HFF-Myc (cell line): ENCODE measurements around the gene CDH1.
"Not testable (repeated sequence)": the region's sequence is repeated elsewhere in the genome, so short reads cannot be mapped to it uniquely, and the experiment has no call there.

Experiments
- DNase-seq: peaks from one replicate; pipeline ENCODE4 v3.0.0-alpha.2; 2011; ENCODE audit warnings: low read depth; ENCODE audit errors: extremely low read depth
- H3K4me3 ChIP-seq: replicated peaks from 2 replicates; pipeline ENCODE4 v1.5.1; 2011; ENCODE audit warnings: low read depth, mild to moderate bottlenecking, control low read depth, low read length
- CTCF ChIP-seq: IDR thresholded peaks from 2 replicates; pipeline ENCODE4 v1.5.1; 2012; ENCODE audit warnings: mild to moderate bottlenecking, low read depth, low read length, control low read depth; ENCODE audit errors: missing control alignments

The CDH1 gene

GRCh38 chr16:68784721-68785120 is 47.6 kb downstream of the CDH1 start:
- no peak for DNase-seq
- H3K4me3 ChIP-seq, result no peak overlapping the region
- no peak for TF ChIP-seq CTCF

DNA sequence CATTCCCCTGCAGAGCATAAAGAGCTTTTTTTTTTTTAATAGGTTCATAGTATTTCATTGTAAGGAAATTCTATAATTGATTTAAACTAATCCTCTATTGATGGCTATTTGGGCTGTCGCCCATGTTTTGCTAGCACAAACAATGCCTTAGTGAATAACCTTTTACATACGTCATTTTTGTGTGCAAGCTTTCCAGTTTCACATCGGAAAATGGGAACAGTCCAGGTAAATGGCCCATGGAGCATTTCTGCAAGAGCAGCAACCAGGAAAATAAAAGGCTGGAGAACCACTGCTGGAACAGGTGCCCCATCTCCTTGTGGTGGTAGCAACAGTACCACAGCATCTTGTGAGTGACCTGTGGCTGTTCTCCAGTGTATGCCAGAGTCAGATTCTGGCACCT is 48.6 kb downstream of the CDH1 start:
- no peak overlapping the region for H3K4me3 ChIP-seq
- DNase-seq, result no peak
- no peak for TF ChIP-seq CTCF

DNA sequence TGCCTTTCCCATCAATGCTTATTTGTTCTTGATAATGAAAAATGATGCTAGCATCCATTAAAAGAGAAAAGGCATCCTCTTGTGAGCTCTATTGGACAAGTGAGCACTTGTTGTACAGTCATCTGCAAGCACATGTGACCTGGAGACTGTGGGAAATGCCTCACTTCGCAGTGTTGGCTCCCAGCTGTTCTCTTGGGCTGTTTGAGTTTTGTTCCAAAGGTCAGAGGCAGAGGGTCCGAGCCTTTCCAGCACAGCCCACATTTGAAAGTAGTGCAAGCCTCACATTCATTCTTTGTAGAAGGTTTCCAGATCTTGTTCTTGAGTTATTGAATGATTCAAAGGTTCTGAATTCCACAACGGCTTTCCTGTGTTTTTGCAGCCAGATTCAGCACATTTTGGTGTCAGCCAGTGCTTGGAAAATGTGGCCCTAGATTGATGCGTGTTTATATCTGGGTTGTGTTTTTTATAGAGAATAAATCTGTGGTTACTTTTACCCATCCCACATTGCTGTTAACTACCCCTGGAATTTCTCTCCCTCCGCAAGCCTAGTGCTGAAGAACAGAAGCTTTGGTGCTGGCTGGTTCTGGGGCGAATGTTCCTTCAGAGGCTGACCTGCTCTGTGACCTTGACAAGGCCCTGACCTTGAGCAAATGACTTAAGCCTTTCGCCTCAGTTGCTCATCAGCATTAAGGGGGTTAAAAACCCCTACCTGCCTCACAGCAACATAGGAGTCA is 49.8 kb downstream of the CDH1 start:
- TF ChIP-seq CTCF, result no peak
- DNase-seq, result no peak

GRCh38 chr16:68787419-68787807 is 50.3 kb downstream of the CDH1 start:
- not testable (repeated sequence) for H3K4me3 ChIP-seq, DNase-seq

More for the DNA sequence above, 49.8 kb downstream of the CDH1 start:
- H3K4me3 ChIP-seq, result no peak overlapping the region

DNA sequence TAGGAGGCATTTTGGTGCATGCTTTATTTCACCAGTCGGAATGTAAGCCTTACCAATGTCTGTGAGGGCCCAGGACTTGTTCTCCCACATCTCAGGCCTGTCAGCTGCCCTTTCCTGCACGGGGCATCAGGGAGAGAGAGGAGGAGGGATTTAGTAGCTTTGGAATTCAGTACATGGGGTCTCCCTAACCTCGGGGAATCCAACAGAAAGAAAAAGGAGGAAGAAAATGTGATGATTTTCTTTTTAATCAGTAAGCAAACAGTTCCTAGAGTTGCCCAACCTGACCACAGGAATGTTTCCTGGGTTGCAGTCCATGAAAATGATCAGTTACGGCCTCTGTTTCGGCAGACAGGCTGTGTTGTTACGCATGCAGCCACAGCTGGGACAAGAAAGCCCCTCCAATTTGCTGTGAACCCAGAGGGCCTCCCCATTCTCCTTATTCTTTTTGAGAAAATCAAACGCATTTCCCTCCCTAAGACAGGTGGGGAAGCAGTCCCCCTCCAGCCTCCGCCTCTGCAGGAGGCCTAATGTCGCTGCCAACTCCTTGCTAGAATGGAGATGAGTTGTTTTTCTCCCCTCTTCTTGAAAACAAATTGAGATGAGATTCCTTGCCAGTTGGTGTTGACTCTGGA is 53.2 kb downstream of the CDH1 start:
- DNase-seq, result no peak
- H3K4me3 ChIP-seq, result no peak overlapping the region
- no peak for TF ChIP-seq CTCF

DNA sequence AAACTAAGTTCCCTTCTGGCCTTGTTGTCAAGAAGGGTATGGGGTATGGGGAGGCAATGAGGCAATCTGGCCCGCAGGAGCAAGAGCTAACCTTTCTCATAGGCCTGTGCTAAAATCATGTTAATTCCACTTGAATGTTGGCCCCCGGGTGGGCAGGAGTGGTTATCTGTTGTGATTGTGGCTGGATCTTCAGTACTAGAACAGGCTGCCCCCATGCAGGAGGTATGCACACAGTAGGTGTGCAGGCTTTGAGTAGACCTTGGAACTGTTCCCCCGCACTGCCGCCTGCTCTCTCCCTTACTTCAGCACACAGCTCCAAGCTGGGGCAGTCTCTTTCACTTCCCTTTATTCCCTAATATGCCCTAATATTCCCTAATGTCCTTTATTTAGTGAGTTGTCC is 53.9 kb downstream of the CDH1 start:
- TF ChIP-seq CTCF, result no peak
- H3K4me3 ChIP-seq, result no peak overlapping the region
- DNase-seq, result no peak

GRCh38 chr16:68792465-68793324 is 55.6 kb downstream of the CDH1 start:
- no peak for TF ChIP-seq CTCF
- no peak overlapping the region for H3K4me3 ChIP-seq
- DNase-seq, result no peak
